ENCODE measurements around the gene ACTR5.

Gene ACTR5

DNA sequence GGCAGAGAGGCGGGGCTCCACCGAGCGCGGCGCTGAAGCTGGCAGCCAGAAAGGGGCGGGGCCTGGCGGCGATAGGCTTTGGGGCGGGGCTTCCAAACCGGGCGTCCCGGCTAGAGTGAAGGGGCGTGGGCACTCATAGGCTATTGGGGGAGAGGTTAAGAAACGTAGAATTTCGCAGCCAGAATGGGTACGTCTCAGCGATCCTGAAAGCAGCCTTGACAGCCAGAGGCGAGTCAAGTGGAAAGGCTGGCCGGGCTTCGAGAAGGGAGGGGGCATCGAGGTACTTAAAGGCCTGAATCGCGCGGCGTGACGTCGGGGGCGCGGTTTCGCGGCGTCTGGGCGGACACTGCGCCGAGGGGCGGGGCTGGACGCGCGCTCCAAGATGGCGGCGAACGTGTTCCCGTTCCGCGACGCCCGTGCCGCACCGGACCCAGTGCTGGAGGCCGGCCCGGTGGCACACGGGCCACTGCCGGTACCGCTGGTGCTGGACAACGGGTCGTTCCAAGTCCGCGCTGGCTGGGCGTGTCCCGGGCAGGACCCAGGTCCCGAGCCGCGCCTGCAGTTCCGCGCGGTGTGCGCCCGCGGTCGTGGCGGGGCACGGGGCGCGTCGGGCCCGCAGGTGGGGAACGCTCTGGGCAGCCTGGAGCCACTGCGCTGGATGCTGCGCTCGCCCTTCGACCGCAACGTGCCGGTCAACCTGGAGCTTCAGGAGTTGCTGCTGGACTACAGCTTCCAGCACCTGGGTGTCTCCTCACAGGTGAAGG is at the start of gene ACTR5:
Gene ACTR5 (plus strand): TSS at position 364 of the 764 bp plus-strand sequence. CDS start 19 bp downstream, at position 383.
- Histone ChIP-seq H3K9me3 (ENCODE audit: control insufficient read depth in 1 of 2, low read length in 2 of 2) (no peaks in the 10 kb centered on the region), H3K27me3 (ENCODE audit: control insufficient read depth in 1 of 2, insufficient read depth in 2 of 2, low read length in 2 of 2) (no peaks in the 10 kb centered on the region), H3K27ac (ENCODE audit: low read depth, low read length) (peak within 1 kb of the TSS; percentile 93), H3K9ac (ENCODE audit: low read depth in 1 of 2, low read length in 2 of 2) (peak within 1 kb of the TSS; percentile 77 to 80), H3K36me3 (ENCODE audit: control insufficient read depth in 1 of 2, insufficient read depth in 2 of 2, low read length in 2 of 2) (peaks cover 3 to 9% of the 10 kb centered on the region in 2 donors), H3K4me3 (ENCODE audit: low read depth in 1 of 2, low read length in 2 of 2) (peak within 1 kb of the TSS; percentile 87 to 90), H3K4me1 (ENCODE audit: control insufficient read depth in 1 of 2, insufficient read depth in 2 of 2, low read length in 2 of 2) (peaks cover 14% of the 10 kb centered on the region in 2 donors)

DNA sequence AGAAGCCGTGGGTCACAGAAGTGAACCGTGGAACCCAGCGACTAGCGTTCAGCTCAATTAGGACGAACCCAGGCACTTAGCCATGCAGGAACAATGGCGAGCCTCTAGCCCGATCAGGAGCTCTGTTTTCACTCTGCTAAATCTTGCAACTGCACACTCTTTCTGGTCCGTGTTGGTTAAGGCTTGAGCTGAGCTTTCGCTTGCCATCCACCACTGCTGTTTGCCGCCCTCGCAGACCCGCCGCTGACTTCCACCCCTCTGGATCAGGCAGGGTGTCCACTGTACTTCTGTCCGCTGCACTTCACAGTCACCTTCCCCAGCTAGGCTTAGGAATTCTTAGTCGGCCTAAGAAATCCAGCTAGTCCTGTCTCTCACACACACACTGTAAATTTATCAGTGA is 49.7 kb upstream of the ACTR5 start:
- no peak overlapping the region for H3K4me3 ChIP-seq (ENCODE audit: low read depth in 1 of 2, low read length in 2 of 2)
- H3K9ac ChIP-seq (ENCODE audit: low read depth in 1 of 2, low read length in 2 of 2): no peak overlapping the region
- H3K9me3 ChIP-seq (ENCODE audit: control insufficient read depth in 1 of 2, low read length in 2 of 2): no peaks in the 10 kb centered on the region
- H3K27ac ChIP-seq (ENCODE audit: low read depth, low read length): no peak overlapping the region
- no peaks in the 10 kb centered on the region for H3K36me3 ChIP-seq (ENCODE audit: control insufficient read depth in 1 of 2, insufficient read depth in 2 of 2, low read length in 2 of 2)
- H3K27me3 ChIP-seq (ENCODE audit: control insufficient read depth in 1 of 2, insufficient read depth in 2 of 2, low read length in 2 of 2): peaks cover 0 to 4% of the 10 kb centered on the region in 2 donors
- H3K4me1 ChIP-seq (ENCODE audit: control insufficient read depth in 1 of 2, insufficient read depth in 2 of 2, low read length in 2 of 2): no peaks in the 10 kb centered on the region

DNA sequence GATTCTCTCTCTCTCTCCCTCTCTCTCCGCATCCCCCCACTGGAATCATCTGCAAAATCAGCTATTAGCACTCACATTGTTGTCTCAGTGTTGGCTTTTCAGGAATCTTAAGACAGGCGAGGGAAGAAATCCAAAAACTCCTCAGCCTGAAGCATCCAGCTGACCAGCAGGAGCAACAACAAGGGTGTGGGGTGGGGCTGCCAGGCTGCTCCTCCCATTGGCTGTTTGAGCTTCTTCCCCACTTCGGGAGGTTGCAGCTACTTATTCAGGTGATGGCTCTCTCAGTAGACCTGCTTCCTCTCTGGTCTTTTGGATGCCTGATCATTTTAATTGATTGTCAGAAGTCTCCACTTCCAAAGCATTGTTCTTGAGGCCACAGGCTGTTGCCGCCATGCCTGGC is 48.1 kb upstream of the ACTR5 start:
- H3K9ac ChIP-seq (ENCODE audit: low read depth in 1 of 2, low read length in 2 of 2): no peak overlapping the region
- H3K4me3 ChIP-seq (ENCODE audit: low read depth in 1 of 2, low read length in 2 of 2): no peak overlapping the region
- H3K9me3 ChIP-seq (ENCODE audit: control insufficient read depth in 1 of 2, low read length in 2 of 2): no peaks in the 10 kb centered on the region
- peaks cover 0 to 4% of the 10 kb centered on the region in 2 donors for H3K27me3 ChIP-seq (ENCODE audit: control insufficient read depth in 1 of 2, insufficient read depth in 2 of 2, low read length in 2 of 2)
- H3K36me3 ChIP-seq (ENCODE audit: control insufficient read depth in 1 of 2, insufficient read depth in 2 of 2, low read length in 2 of 2): no peaks in the 10 kb centered on the region
- no peaks in the 10 kb centered on the region for H3K4me1 ChIP-seq (ENCODE audit: control insufficient read depth in 1 of 2, insufficient read depth in 2 of 2, low read length in 2 of 2)
- H3K27ac ChIP-seq (ENCODE audit: low read depth, low read length): no peak overlapping the region

DNA sequence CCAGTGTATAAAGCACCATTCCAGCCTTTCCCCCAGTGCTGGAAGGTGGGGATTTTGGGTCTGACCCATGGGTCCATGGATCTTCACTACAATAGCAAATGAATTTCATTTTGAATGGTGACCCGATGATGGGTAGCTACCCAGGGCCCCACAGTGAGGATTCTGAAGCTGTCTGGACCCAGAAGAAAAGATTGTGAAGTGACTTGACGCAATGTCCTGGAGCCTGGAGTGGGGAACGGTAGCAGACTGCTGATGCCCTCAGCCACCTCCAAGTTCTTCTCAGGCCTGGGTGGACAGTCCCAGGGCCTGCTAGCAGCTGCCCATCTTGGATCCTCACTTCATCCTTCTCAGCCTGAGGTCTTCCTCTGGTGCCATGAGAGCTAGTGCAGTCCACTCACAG is 47.3 kb upstream of the ACTR5 start:
- H3K27ac ChIP-seq (ENCODE audit: low read depth, low read length): no peak overlapping the region
- no peak overlapping the region for H3K9ac ChIP-seq (ENCODE audit: low read depth in 1 of 2, low read length in 2 of 2)
- H3K9me3 ChIP-seq (ENCODE audit: control insufficient read depth in 1 of 2, low read length in 2 of 2): no peaks in the 10 kb centered on the region
- no peaks in the 10 kb centered on the region for H3K36me3 ChIP-seq (ENCODE audit: control insufficient read depth in 1 of 2, insufficient read depth in 2 of 2, low read length in 2 of 2)
- H3K27me3 ChIP-seq (ENCODE audit: control insufficient read depth in 1 of 2, insufficient read depth in 2 of 2, low read length in 2 of 2): peaks cover 0 to 4% of the 10 kb centered on the region in 2 donors
- H3K4me3 ChIP-seq (ENCODE audit: low read depth in 1 of 2, low read length in 2 of 2): no peak overlapping the region
- H3K4me1 ChIP-seq (ENCODE audit: control insufficient read depth in 1 of 2, insufficient read depth in 2 of 2, low read length in 2 of 2): no peaks in the 10 kb centered on the region

DNA sequence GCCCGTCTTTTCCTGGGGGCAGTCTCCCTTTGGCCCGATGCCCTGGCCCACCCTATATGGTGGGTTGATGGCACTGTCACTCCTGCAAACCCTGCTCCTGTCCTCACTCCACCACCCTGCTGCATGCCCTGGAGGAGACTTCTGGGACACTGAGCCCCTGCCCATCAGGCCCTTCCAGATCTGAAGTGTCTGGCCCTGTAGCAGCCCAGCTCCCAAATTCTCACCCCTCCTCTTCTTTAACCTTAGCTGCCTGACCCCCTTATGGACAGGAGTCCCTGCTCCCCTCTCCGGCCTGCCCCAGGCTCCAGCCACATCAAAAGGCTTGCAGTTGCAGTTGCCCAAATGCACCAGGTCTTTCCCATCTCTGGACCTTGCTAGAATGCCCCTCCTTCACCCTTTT is 44.7 kb upstream of the ACTR5 start:
- H3K4me3 ChIP-seq (ENCODE audit: low read depth in 1 of 2, low read length in 2 of 2): no peak overlapping the region
- H3K9ac ChIP-seq (ENCODE audit: low read depth in 1 of 2, low read length in 2 of 2): no peak overlapping the region
- no peaks in the 10 kb centered on the region for H3K4me1 ChIP-seq (ENCODE audit: control insufficient read depth in 1 of 2, insufficient read depth in 2 of 2, low read length in 2 of 2)
- H3K27me3 ChIP-seq (ENCODE audit: control insufficient read depth in 1 of 2, insufficient read depth in 2 of 2, low read length in 2 of 2): peaks cover 0 to 4% of the 10 kb centered on the region in 2 donors
- no peak overlapping the region for H3K27ac ChIP-seq (ENCODE audit: low read depth, low read length)
- H3K9me3 ChIP-seq (ENCODE audit: control insufficient read depth in 1 of 2, low read length in 2 of 2): no peaks in the 10 kb centered on the region
- H3K36me3 ChIP-seq (ENCODE audit: control insufficient read depth in 1 of 2, insufficient read depth in 2 of 2, low read length in 2 of 2): no peaks in the 10 kb centered on the region

DNA sequence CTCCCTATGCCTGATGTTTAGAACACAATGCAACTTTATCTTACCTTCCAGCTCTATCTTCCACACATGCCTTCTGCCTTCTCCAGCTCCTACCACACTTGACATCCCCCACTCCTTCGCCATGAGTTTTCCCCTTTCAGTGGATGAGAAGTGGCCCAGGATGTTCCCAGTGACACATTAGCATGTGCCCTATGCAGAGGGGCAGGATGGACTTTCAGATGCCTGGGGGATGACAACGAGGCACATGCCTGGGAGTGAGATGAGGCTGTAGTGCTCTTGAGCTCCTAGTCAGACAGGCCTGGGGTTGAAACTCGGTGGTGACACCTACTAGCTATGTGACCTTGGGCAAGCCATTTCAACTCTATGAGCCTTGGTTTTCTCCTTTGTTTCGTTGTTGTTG is 44.1 kb upstream of the ACTR5 start:
- H3K27ac ChIP-seq (ENCODE audit: low read depth, low read length): no peak overlapping the region
- H3K9ac ChIP-seq (ENCODE audit: low read depth in 1 of 2, low read length in 2 of 2): no peak overlapping the region
- H3K27me3 ChIP-seq (ENCODE audit: control insufficient read depth in 1 of 2, insufficient read depth in 2 of 2, low read length in 2 of 2): peaks cover 0 to 4% of the 10 kb centered on the region in 2 donors
- H3K9me3 ChIP-seq (ENCODE audit: control insufficient read depth in 1 of 2, low read length in 2 of 2): no peaks in the 10 kb centered on the region
- H3K36me3 ChIP-seq (ENCODE audit: control insufficient read depth in 1 of 2, insufficient read depth in 2 of 2, low read length in 2 of 2): no peaks in the 10 kb centered on the region
- no peaks in the 10 kb centered on the region for H3K4me1 ChIP-seq (ENCODE audit: control insufficient read depth in 1 of 2, insufficient read depth in 2 of 2, low read length in 2 of 2)
- H3K4me3 ChIP-seq (ENCODE audit: low read depth in 1 of 2, low read length in 2 of 2): no peak overlapping the region

DNA sequence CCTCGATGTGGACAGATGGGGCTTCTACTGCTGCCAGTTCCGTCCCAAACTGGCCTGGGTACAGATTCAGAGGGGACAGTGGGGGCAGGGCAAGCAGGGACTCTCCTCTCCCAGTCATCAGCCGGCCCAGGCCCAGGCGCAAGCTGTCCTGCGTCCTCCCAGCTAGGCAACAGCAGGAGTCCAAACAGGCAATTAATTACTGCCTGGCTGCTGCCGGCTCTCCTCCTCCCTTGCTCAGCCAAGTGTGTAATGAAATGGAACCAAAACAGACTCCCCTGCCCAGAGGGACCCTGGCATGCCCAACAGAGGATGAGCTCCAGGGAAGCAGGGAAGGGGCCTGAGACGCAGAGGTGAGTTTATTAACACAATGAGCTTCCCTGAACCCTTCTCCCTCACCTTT is 41.8 kb upstream of the ACTR5 start:
- no peaks in the 10 kb centered on the region for H3K9me3 ChIP-seq (ENCODE audit: control insufficient read depth in 1 of 2, low read length in 2 of 2)
- H3K4me3 ChIP-seq (ENCODE audit: low read depth in 1 of 2, low read length in 2 of 2): no peak overlapping the region
- H3K9ac ChIP-seq (ENCODE audit: low read depth in 1 of 2, low read length in 2 of 2): no peak overlapping the region
- H3K27me3 ChIP-seq (ENCODE audit: control insufficient read depth in 1 of 2, insufficient read depth in 2 of 2, low read length in 2 of 2): no peaks in the 10 kb centered on the region
- H3K4me1 ChIP-seq (ENCODE audit: control insufficient read depth in 1 of 2, insufficient read depth in 2 of 2, low read length in 2 of 2): no peaks in the 10 kb centered on the region
- H3K27ac ChIP-seq (ENCODE audit: low read depth, low read length): no peak overlapping the region
- H3K36me3 ChIP-seq (ENCODE audit: control insufficient read depth in 1 of 2, insufficient read depth in 2 of 2, low read length in 2 of 2): no peaks in the 10 kb centered on the region

DNA sequence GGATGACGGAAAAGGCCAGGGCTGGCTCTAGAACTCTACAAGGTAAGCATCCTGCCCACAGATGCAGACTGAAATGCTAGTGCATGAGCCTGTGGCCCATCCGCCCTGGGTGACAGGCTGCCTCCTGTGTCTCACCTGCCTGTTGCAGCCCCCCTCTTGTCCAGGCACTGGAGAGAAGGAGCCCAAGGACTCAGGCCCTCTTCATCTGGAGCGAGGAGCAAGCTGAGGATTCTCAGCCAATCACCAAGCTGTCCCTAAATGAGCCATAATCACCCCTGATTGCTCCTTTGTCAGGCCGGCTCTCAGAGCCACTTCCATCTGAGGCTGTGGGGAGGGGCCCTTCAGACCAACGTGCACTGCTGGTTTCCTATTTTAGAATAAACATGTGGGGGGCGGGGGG is 34.0 kb upstream of the ACTR5 start:
- no peak overlapping the region for H3K4me3 ChIP-seq (ENCODE audit: low read depth in 1 of 2, low read length in 2 of 2)
- no peaks in the 10 kb centered on the region for H3K9me3 ChIP-seq (ENCODE audit: control insufficient read depth in 1 of 2, low read length in 2 of 2)
- H3K9ac ChIP-seq (ENCODE audit: low read depth in 1 of 2, low read length in 2 of 2): no peak overlapping the region
- no peaks in the 10 kb centered on the region for H3K4me1 ChIP-seq (ENCODE audit: control insufficient read depth in 1 of 2, insufficient read depth in 2 of 2, low read length in 2 of 2)
- peaks cover 16 to 28% of the 10 kb centered on the region in 2 donors for H3K27me3 ChIP-seq (ENCODE audit: control insufficient read depth in 1 of 2, insufficient read depth in 2 of 2, low read length in 2 of 2)
- H3K36me3 ChIP-seq (ENCODE audit: control insufficient read depth in 1 of 2, insufficient read depth in 2 of 2, low read length in 2 of 2): no peaks in the 10 kb centered on the region
- no peak overlapping the region for H3K27ac ChIP-seq (ENCODE audit: low read depth, low read length)

DNA sequence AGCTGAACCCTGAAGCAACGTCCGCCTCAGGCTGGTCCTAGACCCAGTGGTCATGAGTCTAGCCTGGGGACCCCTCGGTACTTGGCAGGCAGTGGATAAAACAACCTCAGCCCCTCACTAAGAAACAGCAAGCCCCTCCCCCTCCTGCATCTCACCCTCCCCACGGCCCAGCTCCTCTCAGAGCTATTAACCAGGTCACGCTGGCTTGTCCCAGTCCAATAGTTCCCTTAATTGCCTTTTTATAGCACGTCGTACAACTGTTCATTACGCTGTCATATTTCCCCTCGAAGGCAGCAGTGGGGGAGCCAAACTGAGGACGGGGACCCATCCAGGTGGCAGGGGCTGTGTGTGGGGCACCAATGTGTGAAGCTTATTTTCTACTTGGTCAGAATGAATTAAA is 32.6 kb upstream of the ACTR5 start:
- Histone ChIP-seq H3K36me3 (ENCODE audit: control insufficient read depth in 1 of 2, insufficient read depth in 2 of 2, low read length in 2 of 2) (no peaks in the 10 kb centered on the region), H3K9ac (ENCODE audit: low read depth in 1 of 2, low read length in 2 of 2) (no peak overlapping the region), H3K27me3 (ENCODE audit: control insufficient read depth in 1 of 2, insufficient read depth in 2 of 2, low read length in 2 of 2) (peaks cover 25 to 40% of the 10 kb centered on the region in 2 donors), H3K4me1 (ENCODE audit: control insufficient read depth in 1 of 2, insufficient read depth in 2 of 2, low read length in 2 of 2) (no peaks in the 10 kb centered on the region), H3K4me3 (ENCODE audit: low read depth in 1 of 2, low read length in 2 of 2) (no peak overlapping the region), H3K27ac (ENCODE audit: low read depth, low read length) (no peak overlapping the region), H3K9me3 (ENCODE audit: control insufficient read depth in 1 of 2, low read length in 2 of 2) (no peaks in the 10 kb centered on the region)

DNA sequence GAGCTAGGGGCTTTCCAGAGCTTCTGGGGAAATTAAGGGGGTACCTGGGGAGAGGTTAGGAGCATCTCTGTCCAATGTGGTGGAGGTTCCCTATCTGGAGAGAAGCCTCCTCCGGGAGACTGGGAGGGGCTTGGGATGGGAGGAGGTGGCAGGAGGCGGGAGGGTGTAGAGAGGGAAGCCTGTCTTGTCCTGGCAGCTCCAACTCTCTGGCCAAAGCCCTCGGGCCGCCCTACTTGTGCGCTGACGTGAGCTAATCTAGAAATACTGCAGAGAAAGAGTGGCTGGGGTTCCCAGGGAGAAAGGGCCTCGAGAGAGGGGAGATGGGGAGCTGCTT is 25.6 kb upstream of the ACTR5 start:
- no peaks in the 10 kb centered on the region for H3K9me3 ChIP-seq (ENCODE audit: control insufficient read depth in 1 of 2, low read length in 2 of 2)
- no peaks in the 10 kb centered on the region for H3K36me3 ChIP-seq (ENCODE audit: control insufficient read depth in 1 of 2, insufficient read depth in 2 of 2, low read length in 2 of 2)
- no peak overlapping the region for H3K4me3 ChIP-seq (ENCODE audit: low read depth in 1 of 2, low read length in 2 of 2)
- H3K4me1 ChIP-seq (ENCODE audit: control insufficient read depth in 1 of 2, insufficient read depth in 2 of 2, low read length in 2 of 2): no peaks in the 10 kb centered on the region
- no peak overlapping the region for H3K9ac ChIP-seq (ENCODE audit: low read depth in 1 of 2, low read length in 2 of 2)
- no peak overlapping the region for H3K27ac ChIP-seq (ENCODE audit: low read depth, low read length)
- H3K27me3 ChIP-seq (ENCODE audit: control insufficient read depth in 1 of 2, insufficient read depth in 2 of 2, low read length in 2 of 2): peaks cover 75 to 86% of the 10 kb centered on the region in 2 donors

Measured in duodenal mucosa (tissue), 2 donors.